Vagina (tissue), 2 donors: Measurements from ENCODE around the gene FAM118B. TPM values are rescaled to one million over a fixed set of nuclear protein-coding genes. Genes with fewer than 3 reads are reported as not detected.

Source experiments
- DNase-seq, 2 donors: peaks; one replicate each; pipeline ENCODE4 v3.0.0-alpha.2; 2017; ENCODE audit errors: extremely low spot score in 2 of 2
- H3K27ac ChIP-seq: fragments of 200-600 bp; sonication (generic); one replicate; pipeline ENCODE4 v1.5.1; 2019
- H3K27me3 ChIP-seq: fragments of 200-600 bp; sonication (generic); one replicate; pipeline ENCODE4 v1.5.1; 2019
- H3K36me3 ChIP-seq, 2 donors: fragments of 200-600 bp; sonication (generic); one replicate each; pipeline ENCODE4 v1.5.1; 2017 to 2019
- H3K4me1 ChIP-seq: fragments of 200-600 bp; sonication (generic); one replicate; pipeline ENCODE4 v1.5.1; 2019
- H3K4me3 ChIP-seq, 2 donors: fragments of 200-600 bp; sonication (generic); 1 replicate in 1 of 2; 2 replicates in 1 of 2; pipeline ENCODE4 v1.5.1; 2016 to 2019
- H3K9me3 ChIP-seq: fragments of 200-600 bp; sonication (generic); one replicate; pipeline ENCODE4 v1.5.1; 2019
- POLR2A ChIP-seq, 2 donors: fragments of 450-650 bp; IDR thresholded peaks; one replicate each; pipeline ENCODE4 v1.6.1; 2017; ENCODE audit warnings: antibody characterized with exemption in 2 of 2, mild to moderate bottlenecking in 2 of 2, moderate library complexity in 2 of 2
- POLR2AphosphoS5 ChIP-seq, 2 donors: sonication (generic); formaldehyde crosslinking; IDR thresholded peaks; one replicate each; pipeline ENCODE4 v1.9.0; 2017; ENCODE audit warnings: antibody characterized with exemption in 2 of 2, mild to moderate bottlenecking in 2 of 2, low read depth in 1 of 2; ENCODE audit not compliant: insufficient read depth in 1 of 2
- intact Hi-C: fragments of 100-400 bp; cut with DNase I; formaldehyde crosslinking; loops from one replicate; pipeline ENCODE4 v1.15.1; 2023
- total RNA-seq: library from RNA; depleted of rRNA; stranded (reverse); fragments of >200 nt; gene quantifications from one replicate; pipeline ENCODE4 v1.2.3, GENCODE V29; 2016
- TF ChIP-seq, protein P1 (sequence below), 3 experiments: fragments of 450-650 bp in 2 of 3; fragments of 200-600 bp in 1 of 3; sonication (generic) in 1 of 3; IDR thresholded peaks; one replicate each; pipeline ENCODE4 v1.5.1; 2017 to 2019; ENCODE audit warnings: antibody characterized with exemption in 3 of 3, mild to moderate bottlenecking in 2 of 3, moderate library complexity in 2 of 3

Gene FAM118B
- total RNA-seq, 1 donor from 2014 or later = 14.7 TPM

GRCh38 chr11:126288237-126288636, 76.7 kb downstream of the FAM118B start:
- Histone ChIP-seq H3K36me3 (peaks cover 0 to 28% of the 10 kb centered on the region in 2 donors), H3K27me3 (no peaks in the 10 kb centered on the region), H3K4me1 (peaks cover 15% of the 10 kb centered on the region), H3K4me3 (no peak overlapping the region), H3K27ac (no peak overlapping the region), H3K9me3 (no peaks in the 10 kb centered on the region)
- TF ChIP-seq, protein P1, sequence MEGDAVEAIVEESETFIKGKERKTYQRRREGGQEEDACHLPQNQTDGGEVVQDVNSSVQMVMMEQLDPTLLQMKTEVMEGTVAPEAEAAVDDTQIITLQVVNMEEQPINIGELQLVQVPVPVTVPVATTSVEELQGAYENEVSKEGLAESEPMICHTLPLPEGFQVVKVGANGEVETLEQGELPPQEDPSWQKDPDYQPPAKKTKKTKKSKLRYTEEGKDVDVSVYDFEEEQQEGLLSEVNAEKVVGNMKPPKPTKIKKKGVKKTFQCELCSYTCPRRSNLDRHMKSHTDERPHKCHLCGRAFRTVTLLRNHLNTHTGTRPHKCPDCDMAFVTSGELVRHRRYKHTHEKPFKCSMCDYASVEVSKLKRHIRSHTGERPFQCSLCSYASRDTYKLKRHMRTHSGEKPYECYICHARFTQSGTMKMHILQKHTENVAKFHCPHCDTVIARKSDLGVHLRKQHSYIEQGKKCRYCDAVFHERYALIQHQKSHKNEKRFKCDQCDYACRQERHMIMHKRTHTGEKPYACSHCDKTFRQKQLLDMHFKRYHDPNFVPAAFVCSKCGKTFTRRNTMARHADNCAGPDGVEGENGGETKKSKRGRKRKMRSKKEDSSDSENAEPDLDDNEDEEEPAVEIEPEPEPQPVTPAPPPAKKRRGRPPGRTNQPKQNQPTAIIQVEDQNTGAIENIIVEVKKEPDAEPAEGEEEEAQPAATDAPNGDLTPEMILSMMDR (IDR thresholded peaks at IDR 0.05) = no peak
- no peak for TF ChIP-seq POLR2A (IDR thresholded peaks at IDR 0.05)
- TF ChIP-seq POLR2AphosphoS5 (IDR thresholded peaks at IDR 0.05; ENCODE audit: insufficient read depth in 1 of 2, low read depth in 1 of 2) = no peak
- DNase-seq = no peak
- intact Hi-C loops = no loop called here

DNA sequence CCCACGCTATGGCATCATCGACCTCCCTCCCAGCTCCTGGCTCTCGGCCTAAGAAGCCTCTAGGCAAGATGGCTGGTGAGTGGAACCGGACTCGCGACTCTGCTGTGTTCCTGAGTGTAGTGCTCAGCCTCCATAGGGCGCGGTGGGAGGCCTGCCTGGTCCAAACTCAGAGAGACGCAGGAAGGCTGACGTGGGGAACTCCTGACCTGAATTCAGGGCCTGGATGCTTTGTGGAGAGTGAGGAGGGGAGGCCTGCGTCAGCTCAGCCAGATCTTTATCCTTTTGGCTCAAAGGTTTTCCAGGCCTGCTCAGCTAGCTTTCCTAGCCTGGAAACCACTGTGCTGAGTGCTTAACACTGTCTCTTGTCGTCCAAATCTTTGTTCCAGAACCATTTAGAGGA, 79.3 kb downstream of the FAM118B start:
- Histone ChIP-seq H3K4me3 (no peak overlapping the region), H3K4me1 (no peaks in the 10 kb centered on the region), H3K27me3 (no peaks in the 10 kb centered on the region), H3K36me3 (peaks cover 0 to 53% of the 10 kb centered on the region in 2 donors), H3K9me3 (no peaks in the 10 kb centered on the region), H3K27ac (no peak overlapping the region)
- no peak for DNase-seq
- TF ChIP-seq POLR2A (IDR thresholded peaks at IDR 0.05) = no peak
- peak in 1 of 2 donors; percentile 12 for TF ChIP-seq POLR2AphosphoS5 (IDR thresholded peaks at IDR 0.05; ENCODE audit: insufficient read depth in 1 of 2, low read depth in 1 of 2)
- intact Hi-C loops = no loop called here

- Histone ChIP-seq H3K27ac (no peak overlapping the region), H3K4me1 (no peaks in the 10 kb centered on the region), H3K36me3 (peaks cover 0 to 48% of the 10 kb centered on the region in 2 donors), H3K27me3 (no peaks in the 10 kb centered on the region), H3K4me3 (no peak overlapping the region), H3K9me3 (no peaks in the 10 kb centered on the region)
- no peak for DNase-seq
- TF ChIP-seq POLR2A (IDR thresholded peaks at IDR 0.05) = no peak
- TF ChIP-seq, protein P1 (IDR thresholded peaks at IDR 0.05) = no peak
- no peak for TF ChIP-seq POLR2AphosphoS5 (IDR thresholded peaks at IDR 0.05; ENCODE audit: insufficient read depth in 1 of 2, low read depth in 1 of 2)
- intact Hi-C loops = no loop called here
Observed at GRCh38 chr11:126293726-126294125, 82.1 kb downstream of the FAM118B start.

DNA sequence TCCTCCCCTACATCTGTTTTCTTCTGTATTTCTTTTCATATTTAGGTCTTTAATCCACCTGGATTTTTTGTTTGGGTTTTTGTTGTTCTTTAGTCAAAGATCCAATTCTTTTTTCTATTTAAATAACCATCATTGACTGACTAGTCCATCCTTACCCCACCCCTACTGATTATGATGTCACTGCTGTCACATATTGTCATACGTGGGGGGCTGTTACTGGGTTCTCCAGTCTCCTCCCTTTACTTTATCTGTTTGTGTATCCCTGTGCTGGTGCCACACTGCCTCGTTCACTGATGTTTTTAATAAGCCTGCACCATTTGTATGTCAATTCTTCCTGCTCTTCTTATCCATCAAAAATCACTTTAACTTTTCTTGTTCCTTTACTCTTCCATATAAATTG, 85.4 kb downstream of the FAM118B start:
- DNase-seq = no peak
- TF ChIP-seq POLR2AphosphoS5 (IDR thresholded peaks at IDR 0.05; ENCODE audit: insufficient read depth in 1 of 2, low read depth in 1 of 2) = no peak
- no peak for TF ChIP-seq POLR2A (IDR thresholded peaks at IDR 0.05)
- TF ChIP-seq, protein P1 (IDR thresholded peaks at IDR 0.05) = no peak
- H3K4me3 ChIP-seq = no peak overlapping the region
- H3K36me3 ChIP-seq = peaks cover 0 to 34% of the 10 kb centered on the region in 2 donors
- H3K27me3 ChIP-seq = no peaks in the 10 kb centered on the region
- H3K4me1 ChIP-seq = no peaks in the 10 kb centered on the region
- H3K9me3 ChIP-seq = no peaks in the 10 kb centered on the region
- intact Hi-C loops = no loop called here
- no peak overlapping the region for H3K27ac ChIP-seq

GRCh38 chr11:126303623-126304456, 92.3 kb downstream of the FAM118B start, which contains the start of gene DCPS:
Gene DCPS, plus strand, starts transcription at chr11:126304060. Its CDS starts 21 bp downstream, at chr11:126304081.
- Histone ChIP-seq H3K4me1 (peaks cover 9% of the 10 kb centered on the region), H3K4me3 (peak within 1 kb of the TSS; percentile 59 to 76), H3K36me3 (peaks cover 0 to 7% of the 10 kb centered on the region in 2 donors), H3K27me3 (no peaks in the 10 kb centered on the region), H3K9me3 (no peaks in the 10 kb centered on the region), H3K27ac (peak within 1 kb of the TSS; percentile 89)
- intact Hi-C loops = loop anchor here (10.0 kb wide), 1 partner anchor 111 kb away; no protein-coding TSS in a partner anchor
- DNase-seq = peak in 1 of 2 donors; percentile 94
- peak; percentile 68 to 88 for TF ChIP-seq POLR2AphosphoS5 (IDR thresholded peaks at IDR 0.05; ENCODE audit: insufficient read depth in 1 of 2, low read depth in 1 of 2)
- TF ChIP-seq POLR2A (IDR thresholded peaks at IDR 0.05) = peak in 1 of 2 donors; percentile 36
- TF ChIP-seq, protein P1 (IDR thresholded peaks at IDR 0.05) = no peak
